ENCODE measurements around the gene KCNJ14. TPM values are rescaled to one million over a fixed set of nuclear protein-coding genes. Genes with fewer than 3 reads are reported as not detected.

KCNJ14 gene
- polyA plus RNA-seq, 1 experiment = 0.31 TPM

DNA sequence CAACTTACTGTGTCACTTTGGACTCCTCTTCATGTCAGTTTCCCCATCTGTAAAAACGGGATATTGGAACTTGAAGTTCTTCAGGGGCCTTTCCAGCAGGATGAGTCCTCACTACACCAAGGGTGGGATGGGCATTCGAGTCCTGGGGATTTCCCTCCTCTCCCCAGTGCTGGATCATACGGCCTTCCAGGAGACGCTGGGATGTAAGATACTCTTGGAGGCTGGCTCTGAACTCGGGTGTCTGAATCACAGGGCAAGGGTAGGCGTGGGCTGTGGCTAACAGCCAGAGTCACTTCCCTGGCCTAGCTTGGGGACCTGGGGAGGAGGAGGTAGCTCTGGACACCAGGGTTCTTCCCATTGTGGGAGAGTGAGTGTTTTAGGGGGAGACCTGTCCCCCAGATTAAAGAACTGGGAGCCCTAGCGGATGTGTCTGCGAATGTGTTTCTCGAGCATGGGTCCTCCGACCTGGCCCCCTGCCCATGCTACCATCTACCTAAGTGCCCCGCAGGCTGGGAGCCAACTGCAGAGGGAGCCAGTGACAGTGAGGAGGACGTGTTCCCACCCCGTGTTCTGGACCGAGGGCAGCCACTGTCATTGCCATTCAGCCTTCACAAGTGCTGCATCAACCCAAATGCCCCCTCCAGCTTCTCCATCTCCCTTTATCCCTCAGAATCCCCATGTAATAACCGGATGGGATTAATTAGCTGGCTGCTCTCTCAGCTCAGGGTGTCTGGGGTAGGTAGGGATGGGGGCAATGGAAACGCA lies 11.4 kb downstream of the KCNJ14 start:
- ChIA-PET POLR2A (no interaction called here), CTCF (no interaction called here)
- Histone ChIP-seq H3K27me3 (ENCODE audit: control insufficient read depth, insufficient read depth, low read length) (no peaks in the 10 kb centered on the region), H3K4me3 (ENCODE audit: low read depth, low read length) (no peak overlapping the region), H3K36me3 (ENCODE audit: control insufficient read depth, insufficient read depth, low read length) (peaks cover 10% of the 10 kb centered on the region)
- TF ChIP-seq, protein P1, sequence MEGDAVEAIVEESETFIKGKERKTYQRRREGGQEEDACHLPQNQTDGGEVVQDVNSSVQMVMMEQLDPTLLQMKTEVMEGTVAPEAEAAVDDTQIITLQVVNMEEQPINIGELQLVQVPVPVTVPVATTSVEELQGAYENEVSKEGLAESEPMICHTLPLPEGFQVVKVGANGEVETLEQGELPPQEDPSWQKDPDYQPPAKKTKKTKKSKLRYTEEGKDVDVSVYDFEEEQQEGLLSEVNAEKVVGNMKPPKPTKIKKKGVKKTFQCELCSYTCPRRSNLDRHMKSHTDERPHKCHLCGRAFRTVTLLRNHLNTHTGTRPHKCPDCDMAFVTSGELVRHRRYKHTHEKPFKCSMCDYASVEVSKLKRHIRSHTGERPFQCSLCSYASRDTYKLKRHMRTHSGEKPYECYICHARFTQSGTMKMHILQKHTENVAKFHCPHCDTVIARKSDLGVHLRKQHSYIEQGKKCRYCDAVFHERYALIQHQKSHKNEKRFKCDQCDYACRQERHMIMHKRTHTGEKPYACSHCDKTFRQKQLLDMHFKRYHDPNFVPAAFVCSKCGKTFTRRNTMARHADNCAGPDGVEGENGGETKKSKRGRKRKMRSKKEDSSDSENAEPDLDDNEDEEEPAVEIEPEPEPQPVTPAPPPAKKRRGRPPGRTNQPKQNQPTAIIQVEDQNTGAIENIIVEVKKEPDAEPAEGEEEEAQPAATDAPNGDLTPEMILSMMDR (IDR thresholded peaks at IDR 0.05; ENCODE audit: insufficient read depth, low read depth, low read length) = no peak
- DNase-seq (ENCODE audit: low read depth) = no peak

DNA sequence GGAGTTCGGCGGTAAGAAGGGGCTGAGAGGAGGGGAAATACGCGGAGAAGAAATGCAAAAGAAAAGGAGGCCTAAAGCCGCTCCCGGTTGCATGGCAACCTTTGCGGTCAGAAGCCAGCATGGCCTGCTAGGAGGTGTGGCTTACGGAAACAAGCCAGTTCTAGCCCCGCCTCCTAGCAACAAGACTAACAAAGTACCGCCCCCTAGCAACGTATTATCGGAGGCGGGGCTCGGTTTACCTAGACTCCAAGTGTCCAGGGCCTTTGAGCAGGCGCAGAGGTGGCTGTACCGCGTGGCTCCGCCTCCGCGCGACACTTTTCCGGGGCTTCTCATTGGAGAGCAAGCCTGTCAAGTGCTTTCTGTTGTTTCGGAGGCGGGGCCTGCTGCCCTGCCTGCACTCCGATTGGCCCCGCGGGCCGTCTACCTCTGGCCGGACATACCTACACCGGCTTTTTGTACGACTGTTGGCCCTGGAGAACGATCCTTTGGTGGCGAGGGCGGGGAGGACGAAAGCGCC lies 13.5 kb downstream of the KCNJ14 start:
- POLR2A ChIA-PET = interaction anchor here (0.7 kb wide), 1 partner anchor 27 kb away, joined by 4 read pairs; no protein-coding TSS in a partner anchor
- CTCF ChIA-PET = interaction anchor here (1.3 kb wide), 1 partner anchor 77 kb away, joined by 3 read pairs; no protein-coding TSS in a partner anchor
- Histone ChIP-seq H3K4me3 (ENCODE audit: low read depth, low read length) (peak overlapping the region; percentile 93), H3K27me3 (ENCODE audit: control insufficient read depth, insufficient read depth, low read length) (no peaks in the 10 kb centered on the region), H3K36me3 (ENCODE audit: control insufficient read depth, insufficient read depth, low read length) (peaks cover 26% of the 10 kb centered on the region)
- TF ChIP-seq, protein P1 (IDR thresholded peaks at IDR 0.05; ENCODE audit: insufficient read depth, low read depth, low read length) = no peak
- DNase-seq (ENCODE audit: low read depth) = peak; percentile 100

GRCh38 chr19:48469289-48469881 lies 14.0 kb downstream of the KCNJ14 start, which contains the start of gene CYTH2:
Gene CYTH2, plus strand, starts transcription at chr19:48469369. Its CDS starts 139 bp downstream, at chr19:48469508.
- POLR2A ChIA-PET = interaction anchor here (0.7 kb wide), 1 partner anchor 27 kb away, joined by 4 read pairs; no protein-coding TSS in a partner anchor
- TF ChIP-seq, protein P1 (IDR thresholded peaks at IDR 0.05; ENCODE audit: insufficient read depth, low read depth, low read length) = no peak
- H3K4me3 ChIP-seq (ENCODE audit: low read depth, low read length) = peak within 1 kb of the TSS; percentile 93
- no peak for DNase-seq (ENCODE audit: low read depth)
- no peaks in the 10 kb centered on the region for H3K27me3 ChIP-seq (ENCODE audit: control insufficient read depth, insufficient read depth, low read length)
- CTCF ChIA-PET = interaction anchor here (2.0 to 2.2 kb wide), 2 partner anchors 11 to 20 kb away, joined by 8 to 13 read pairs; no protein-coding TSS in a partner anchor
- peaks cover 32% of the 10 kb centered on the region for H3K36me3 ChIP-seq (ENCODE audit: control insufficient read depth, insufficient read depth, low read length)

- DNase-seq (ENCODE audit: low read depth) = no peak
- TF ChIP-seq, protein P1 (IDR thresholded peaks at IDR 0.05; ENCODE audit: insufficient read depth, low read depth, low read length) = no peak
- H3K4me3 ChIP-seq (ENCODE audit: low read depth, low read length) = peak overlapping the region; percentile 93
- ChIA-PET CTCF (interaction anchor here (1.2 to 2.2 kb wide), 4 partner anchors 10 to 119 kb away, joined by 3 to 13 read pairs (median 6); no protein-coding TSS in a partner anchor), POLR2A (no interaction called here)
- no peaks in the 10 kb centered on the region for H3K27me3 ChIP-seq (ENCODE audit: control insufficient read depth, insufficient read depth, low read length)
- peaks cover 39% of the 10 kb centered on the region for H3K36me3 ChIP-seq (ENCODE audit: control insufficient read depth, insufficient read depth, low read length)
Observed at GRCh38 chr19:48469934-48470680, 14.7 kb downstream of the KCNJ14 start.

Data from BJ (cell line).